GM03348 (cell line): ENCODE data around the gene HSPA12A.
A peak's percentile ranks its signal among the peaks of the same experiment; 100 is the strongest.

Experiments used
- DNase-seq: peaks from one replicate; pipeline ENCODE4 v3.0.0; 2012; ENCODE audit warnings: low spot score

HSPA12A gene

DNA sequence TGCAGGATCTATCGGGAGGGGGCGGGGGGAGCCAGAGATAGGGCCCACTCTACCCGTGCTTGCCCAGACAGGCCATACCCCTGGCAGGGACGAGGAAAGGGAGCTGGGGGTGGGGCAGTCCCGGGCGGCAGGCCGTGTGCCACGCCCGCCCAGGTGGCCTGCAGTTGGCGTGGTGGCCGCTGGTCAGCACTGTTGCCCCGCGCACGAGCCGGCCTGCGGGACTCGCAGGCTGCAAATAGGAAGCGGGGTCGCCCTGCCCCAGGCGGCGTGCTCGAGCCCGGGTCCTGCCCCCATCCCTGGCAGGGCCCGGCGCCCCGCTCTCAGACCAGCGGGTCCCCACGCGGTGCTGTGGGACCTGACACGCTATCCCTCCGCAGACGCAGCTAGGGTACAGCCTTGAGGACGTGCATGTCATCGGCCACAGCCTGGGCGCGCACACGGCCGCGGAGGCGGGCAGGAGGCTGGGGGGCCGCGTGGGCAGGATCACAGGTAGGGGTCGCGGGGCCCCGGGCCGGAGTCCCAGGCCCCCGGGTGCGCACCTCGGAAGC lies 114.9 kb downstream of the HSPA12A start:
- DNase-seq, result peak; percentile 45

DNA sequence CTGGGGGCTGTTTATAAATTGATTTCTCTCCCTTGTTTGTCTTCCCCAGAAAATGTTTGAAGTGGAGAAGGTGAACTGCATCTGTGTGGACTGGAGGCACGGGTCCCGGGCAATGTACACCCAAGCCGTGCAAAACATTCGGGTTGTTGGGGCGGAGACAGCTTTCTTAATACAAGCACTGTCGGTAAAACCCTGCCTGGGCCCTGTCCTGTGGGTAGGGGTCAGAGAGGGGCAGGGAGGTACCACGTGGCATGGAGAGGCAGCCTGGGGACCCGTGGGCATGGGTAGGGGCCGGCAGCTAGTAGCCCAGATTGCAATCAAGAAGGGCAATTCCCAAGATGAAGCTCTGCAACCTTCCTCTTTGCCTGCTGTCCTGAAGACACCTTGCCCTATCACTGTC lies 115.6 kb downstream of the HSPA12A start:
- no peak for DNase-seq

DNA sequence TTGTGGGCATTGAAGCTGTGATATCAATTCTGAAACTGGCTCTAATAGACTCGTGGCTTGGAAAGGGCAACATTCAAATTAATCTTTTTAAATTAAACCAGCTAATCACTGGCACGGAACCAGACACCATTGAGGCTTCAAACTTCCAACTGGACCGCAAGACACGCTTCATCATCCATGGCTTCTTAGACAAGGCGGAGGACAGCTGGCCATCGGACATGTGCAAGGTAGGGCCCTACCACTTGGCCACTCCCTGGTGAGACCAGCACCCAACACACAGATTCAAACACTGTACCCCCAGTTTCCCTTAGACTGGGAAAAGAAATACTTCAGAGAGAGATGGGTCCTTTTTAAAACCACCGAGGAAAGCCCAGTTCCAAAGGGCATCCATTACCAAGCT lies 116.5 kb downstream of the HSPA12A start:
- no peak for DNase-seq

DNA sequence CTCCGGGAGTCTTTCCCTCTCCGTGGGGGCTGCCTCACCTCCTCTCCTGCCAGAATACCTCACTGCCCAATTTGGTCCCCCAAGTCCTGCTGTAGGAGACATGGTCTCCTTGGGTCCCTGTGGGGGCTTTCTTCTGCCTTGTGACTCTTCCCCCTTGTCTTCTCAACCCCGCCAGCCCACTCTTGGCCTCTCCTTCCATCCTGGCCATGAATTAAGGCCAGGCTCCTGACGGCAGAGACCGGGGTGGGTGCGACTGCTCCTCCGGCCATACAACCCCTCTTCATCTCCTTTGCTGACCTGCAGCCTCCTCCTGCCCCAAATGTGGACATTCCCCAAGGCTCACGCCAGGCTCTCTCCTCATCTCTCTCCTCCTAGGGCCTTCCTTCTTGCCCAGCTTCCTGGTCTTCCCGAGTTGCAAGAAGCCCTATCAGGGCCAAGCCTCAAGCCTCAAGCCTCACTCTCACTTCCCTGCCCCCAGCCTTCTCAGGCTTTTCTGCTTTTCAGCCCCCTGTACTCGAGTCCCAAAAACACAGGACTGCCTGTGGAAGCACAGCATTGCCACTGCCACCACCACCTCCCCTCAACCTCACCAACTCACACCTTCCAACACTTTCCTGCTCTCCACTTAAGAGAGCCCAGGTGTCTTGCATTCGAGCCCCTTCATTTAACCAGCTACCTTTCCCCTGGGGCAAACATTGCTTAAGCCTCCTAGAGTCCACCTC lies 120.3 kb downstream of the HSPA12A start:
- DNase-seq, result no peak

DNA sequence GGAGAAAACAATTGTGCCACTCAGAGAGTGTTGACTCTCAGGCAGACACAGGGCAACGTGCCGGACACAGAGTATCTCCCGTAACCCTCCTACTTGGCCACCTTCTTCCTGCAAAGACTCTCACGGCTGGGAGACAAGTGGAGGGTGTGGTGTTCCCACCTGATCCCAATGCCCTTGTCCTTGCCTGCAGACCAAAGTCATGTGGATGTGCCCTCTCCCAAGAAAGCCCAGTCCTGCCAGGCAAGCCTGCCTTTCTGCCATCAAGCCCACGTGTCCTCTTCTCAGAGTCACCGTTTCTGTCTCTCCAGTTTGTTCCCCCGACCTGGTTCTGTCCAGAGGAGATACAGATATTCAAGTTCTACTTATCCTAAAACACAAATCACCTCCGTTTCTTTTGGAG lies 120.9 kb downstream of the HSPA12A start:
- no peak for DNase-seq
